Tibial nerve (tissue), 4 donors: Measurements from ENCODE around the gene CAPN15. TPM values are rescaled to one million over a fixed set of nuclear protein-coding genes. Genes with fewer than 3 reads are reported as not detected.

ENCODE experiments used
- DNase-seq, 2 donors: peaks; one replicate each; pipeline ENCODE4 v3.0.0-alpha.2; 2019; ENCODE audit warnings: low spot score in 2 of 2
- H3K27ac ChIP-seq, 4 donors: fragments of 200-600 bp; sonication (generic) in 3 of 4; one replicate each; pipeline ENCODE4 v1.5.1; 2017 to 2019; ENCODE audit warnings: mild to moderate bottlenecking in 1 of 4
- H3K27me3 ChIP-seq, 2 donors: fragments of 200-600 bp; sonication (generic) in 1 of 2; one replicate each; pipeline versions ENCODE4 v1.5.1 to v1.6.0; 2017 to 2019
- H3K36me3 ChIP-seq, 3 donors: fragments of 200-600 bp; sonication (generic); one replicate each; pipeline ENCODE4 v1.5.1; 2018 to 2019
- H3K4me1 ChIP-seq, 4 donors: fragments of 200-600 bp; sonication (generic) in 3 of 4; one replicate each; pipeline ENCODE4 v1.5.1; 2017 to 2019
- H3K4me3 ChIP-seq, 4 donors: fragments of 200-600 bp; sonication (generic) in 3 of 4; one replicate each; pipeline ENCODE4 v1.5.1; 2017 to 2019; ENCODE audit warnings: mild to moderate bottlenecking in 1 of 4, moderate library complexity in 1 of 4
- H3K9me3 ChIP-seq, 4 donors: fragments of 200-600 bp; sonication (generic) in 3 of 4; one replicate each; pipeline ENCODE4 v1.5.1; 2017 to 2019
- EP300 ChIP-seq, 2 donors: sonication (generic); formaldehyde crosslinking; IDR thresholded peaks; one replicate each; pipeline ENCODE4 v1.6.1; 2017; ENCODE audit warnings: antibody characterized with exemption in 2 of 2, mild to moderate bottlenecking in 1 of 2
- POLR2A ChIP-seq, 2 donors: fragments of 450-650 bp; IDR thresholded peaks; one replicate each; pipeline ENCODE4 v1.6.1; 2017; ENCODE audit warnings: antibody characterized with exemption in 2 of 2, mild to moderate bottlenecking in 2 of 2, moderate library complexity in 2 of 2
- WGBS, 2 donors: methylation state at CpG; one replicate each; pipeline ENCODE4 v1.1.5; 2018; 5-methylcytosine and 5-hydroxymethylcytosine counted together
- total RNA-seq, 4 donors: library from RNA; depleted of rRNA; stranded (reverse); fragments of >200 nt; gene quantifications; one replicate each; pipeline ENCODE4 v1.1.0, GENCODE V29; 2016
- TF ChIP-seq, protein P1 (sequence below), 5 experiments: fragments of 200-600 bp in 3 of 5; fragments of 450-650 bp in 2 of 5; sonication (generic) in 3 of 5; IDR thresholded peaks; one replicate each; pipeline ENCODE4 v1.5.1; 2016 to 2019; ENCODE audit warnings: antibody characterized with exemption in 5 of 5, mild to moderate bottlenecking in 3 of 5, moderate library complexity in 2 of 5

CAPN15 gene
- total RNA-seq, 4 donors from 2014 or later = 19.0 to 91.5 (median 52.5) TPM

DNA sequence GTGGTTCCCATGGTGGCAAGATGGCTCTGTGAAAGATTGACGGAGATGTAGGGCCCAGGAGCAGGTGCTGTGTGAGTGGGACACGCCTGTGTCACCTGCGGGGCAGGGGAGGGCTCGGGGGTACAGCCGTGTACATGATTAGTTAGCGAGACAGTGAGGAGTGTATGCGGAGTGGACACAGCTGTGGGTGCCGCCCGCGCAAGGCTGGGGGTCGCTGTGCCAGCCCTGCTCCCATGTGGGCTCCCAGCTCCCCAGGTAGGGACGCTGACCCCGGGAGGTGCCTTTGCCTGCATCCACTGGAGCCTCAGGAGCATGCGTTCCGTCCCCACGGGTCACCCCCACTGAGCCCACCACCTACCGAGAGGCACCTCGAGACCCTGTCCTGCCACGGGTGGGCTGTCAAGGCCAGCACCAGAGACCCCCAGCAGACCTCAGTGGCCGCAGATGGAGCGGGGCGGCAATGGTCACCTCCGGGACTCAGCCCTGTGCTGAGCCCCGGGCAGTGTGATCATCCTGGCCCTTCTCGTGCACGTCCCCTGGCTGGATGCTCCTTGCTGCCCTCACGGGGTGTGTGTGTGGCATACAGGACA lies 7.4 kb downstream of the CAPN15 start:
- no peak for TF ChIP-seq POLR2A (IDR thresholded peaks at IDR 0.05)
- TF ChIP-seq, protein P1, sequence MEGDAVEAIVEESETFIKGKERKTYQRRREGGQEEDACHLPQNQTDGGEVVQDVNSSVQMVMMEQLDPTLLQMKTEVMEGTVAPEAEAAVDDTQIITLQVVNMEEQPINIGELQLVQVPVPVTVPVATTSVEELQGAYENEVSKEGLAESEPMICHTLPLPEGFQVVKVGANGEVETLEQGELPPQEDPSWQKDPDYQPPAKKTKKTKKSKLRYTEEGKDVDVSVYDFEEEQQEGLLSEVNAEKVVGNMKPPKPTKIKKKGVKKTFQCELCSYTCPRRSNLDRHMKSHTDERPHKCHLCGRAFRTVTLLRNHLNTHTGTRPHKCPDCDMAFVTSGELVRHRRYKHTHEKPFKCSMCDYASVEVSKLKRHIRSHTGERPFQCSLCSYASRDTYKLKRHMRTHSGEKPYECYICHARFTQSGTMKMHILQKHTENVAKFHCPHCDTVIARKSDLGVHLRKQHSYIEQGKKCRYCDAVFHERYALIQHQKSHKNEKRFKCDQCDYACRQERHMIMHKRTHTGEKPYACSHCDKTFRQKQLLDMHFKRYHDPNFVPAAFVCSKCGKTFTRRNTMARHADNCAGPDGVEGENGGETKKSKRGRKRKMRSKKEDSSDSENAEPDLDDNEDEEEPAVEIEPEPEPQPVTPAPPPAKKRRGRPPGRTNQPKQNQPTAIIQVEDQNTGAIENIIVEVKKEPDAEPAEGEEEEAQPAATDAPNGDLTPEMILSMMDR (IDR thresholded peaks at IDR 0.05) = no peak
- no peak for TF ChIP-seq EP300 (IDR thresholded peaks at IDR 0.05)
- peaks cover 0 to 27% (median under 1%) of the 10 kb centered on the region in 4 donors for H3K4me1 ChIP-seq
- H3K36me3 ChIP-seq = peaks cover 0 to 59% (median 0%) of the 10 kb centered on the region in 3 donors
- H3K27me3 ChIP-seq = no peaks in the 10 kb centered on the region
- WGBS, 2 donors = 88 to 89% methylated on average over 13 to 27 of the region's 27 CpGs
- no peak overlapping the region for H3K4me3 ChIP-seq
- H3K9me3 ChIP-seq = no peaks in the 10 kb centered on the region
- DNase-seq = no peak
- H3K27ac ChIP-seq = peak overlapping the region in 1 of 4 donors; percentile 64

DNA sequence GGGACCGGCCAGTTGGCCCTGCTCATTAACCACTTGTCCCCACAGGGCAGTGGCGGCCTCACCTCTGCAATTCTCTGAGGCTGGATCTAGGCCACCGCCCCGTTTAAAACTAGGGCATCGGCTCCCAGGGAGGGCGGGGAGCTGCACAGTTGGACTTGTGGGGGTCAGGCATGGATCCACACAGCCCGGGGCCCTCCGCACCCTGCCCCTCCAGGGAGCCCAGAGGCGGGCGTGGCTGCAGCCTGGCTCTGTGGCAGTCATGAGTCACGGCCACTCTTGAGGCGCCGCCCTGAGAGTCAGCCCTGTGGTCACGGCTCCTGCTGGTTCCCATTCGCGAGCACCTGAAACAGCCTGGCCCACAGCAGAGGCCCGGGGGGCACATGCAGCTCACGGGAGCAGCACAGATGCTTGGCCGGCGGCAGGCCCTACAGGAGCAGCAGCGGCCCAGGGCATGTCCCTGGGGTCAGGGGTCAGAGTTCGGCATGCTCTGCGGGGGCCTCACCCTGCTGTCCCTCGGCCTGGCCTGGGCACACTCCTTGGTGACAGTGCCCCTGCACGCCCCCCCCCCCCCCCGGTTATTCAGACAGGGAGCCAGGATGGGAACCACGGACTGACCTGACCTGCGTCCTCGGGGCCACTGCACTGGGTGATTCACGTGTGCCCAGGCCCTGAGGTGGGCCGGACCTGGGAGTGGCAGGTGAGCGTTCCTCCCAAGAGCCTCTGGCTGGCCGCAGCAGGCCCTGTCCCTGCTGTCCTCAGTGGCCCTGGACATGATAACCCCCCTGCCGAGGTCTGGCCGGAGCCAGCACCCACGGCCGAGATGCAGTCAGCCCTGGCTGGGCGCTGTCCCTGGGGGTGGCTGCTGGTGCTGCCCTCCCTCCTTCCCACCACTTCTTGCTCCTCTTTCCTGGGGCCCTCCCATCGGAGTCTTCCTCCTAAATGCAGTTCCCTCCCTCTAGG lies 8.2 kb downstream of the CAPN15 start:
- peaks cover 0 to 67% (median 0%) of the 10 kb centered on the region in 3 donors for H3K36me3 ChIP-seq

DNA sequence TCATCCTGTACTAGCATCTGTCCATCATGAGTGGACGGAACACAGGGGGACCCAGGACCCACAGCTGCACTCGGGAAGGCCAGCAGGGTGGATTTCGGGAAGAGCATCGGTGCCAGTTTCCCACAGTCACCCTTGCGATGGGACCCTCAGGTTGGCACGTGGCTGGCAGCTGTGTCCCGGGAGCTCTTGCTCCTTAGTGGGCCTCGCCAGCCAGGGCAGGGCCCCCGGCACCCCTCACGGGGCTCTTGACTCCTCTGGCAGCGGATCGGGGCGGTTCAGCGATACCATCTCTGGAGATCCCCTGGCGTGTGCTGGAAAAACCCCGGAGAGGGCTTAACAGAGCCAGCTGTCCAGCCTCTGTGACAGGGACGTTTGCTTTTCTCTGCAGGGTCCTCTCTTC lies 9.2 kb downstream of the CAPN15 start:
- Histone ChIP-seq H3K36me3 (peaks cover 0 to 72% (median 0%) of the 10 kb centered on the region in 3 donors), H3K4me3 (no peak overlapping the region), H3K4me1 (peaks cover 0 to 17% (median 0%) of the 10 kb centered on the region in 4 donors), H3K27me3 (no peaks in the 10 kb centered on the region), H3K9me3 (no peaks in the 10 kb centered on the region), H3K27ac (no peak overlapping the region)
- WGBS, 2 donors = 91 to 96% methylated on average over 12 to 15 of the region's 17 CpGs
- TF ChIP-seq POLR2A (IDR thresholded peaks at IDR 0.05) (no peak), EP300 (IDR thresholded peaks at IDR 0.05) (no peak)
- TF ChIP-seq, protein P1 (IDR thresholded peaks at IDR 0.05) = no peak
- no peak for DNase-seq

More for the DNA sequence above, 8.2 kb downstream of the CAPN15 start:
- Histone ChIP-seq H3K27ac (peak overlapping the region in 1 of 4 donors; percentile 64), H3K4me3 (no peak overlapping the region), H3K9me3 (no peaks in the 10 kb centered on the region), H3K27me3 (no peaks in the 10 kb centered on the region), H3K4me1 (peaks cover 0 to 19% (median 0%) of the 10 kb centered on the region in 4 donors)
- 85 to 90% methylated on average over 19 to 20 of the region's 39 CpGs for WGBS, 2 donors
- no peak for TF ChIP-seq POLR2A (IDR thresholded peaks at IDR 0.05)
- TF ChIP-seq, protein P1 (IDR thresholded peaks at IDR 0.05) = no peak
- TF ChIP-seq EP300 (IDR thresholded peaks at IDR 0.05) = no peak
- no peak for DNase-seq

DNA sequence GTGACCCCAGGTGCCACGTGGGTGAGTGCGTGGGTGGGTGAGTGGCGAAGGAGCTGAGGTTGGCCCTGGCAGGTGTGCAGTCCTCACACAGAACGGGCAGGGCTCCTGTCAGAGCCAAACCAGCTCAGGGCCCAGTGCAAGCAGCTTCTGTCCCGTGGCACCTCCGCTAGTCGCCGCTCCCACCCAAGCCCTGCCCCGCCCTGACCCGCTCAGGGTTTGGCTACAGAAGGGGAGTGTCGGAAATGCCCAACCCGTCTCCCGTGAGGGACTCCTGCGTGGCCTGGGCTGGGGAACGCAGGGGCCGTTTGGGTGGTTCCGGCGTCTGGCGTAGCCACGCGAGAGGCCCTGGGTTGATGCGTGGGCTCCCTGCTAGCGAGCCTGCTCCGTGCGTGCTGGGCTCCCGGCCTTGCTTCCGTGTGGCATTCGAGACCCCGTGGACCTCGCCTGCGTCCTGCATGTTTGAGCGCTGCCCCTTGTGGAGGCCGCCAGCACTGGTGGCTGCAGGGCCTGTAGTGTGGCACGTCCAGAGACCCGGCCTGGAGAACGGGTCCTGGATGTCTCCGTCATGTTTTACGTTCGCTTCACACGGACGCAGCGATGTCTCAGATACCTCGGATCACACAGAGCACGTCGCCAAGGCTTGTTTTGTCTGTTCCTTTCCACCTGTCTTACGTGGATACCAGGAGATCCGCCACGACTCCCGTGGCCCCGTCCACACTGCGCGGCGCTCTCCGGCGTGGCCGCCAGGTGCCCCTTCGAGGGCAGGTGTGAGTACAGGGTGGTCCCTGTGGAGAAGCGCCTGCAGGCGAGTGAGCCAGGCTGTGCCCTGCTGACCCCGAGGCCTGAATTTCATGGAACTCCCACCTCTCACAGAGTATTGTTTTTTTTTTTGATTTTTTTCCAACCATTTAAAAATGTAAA lies 10.2 kb downstream of the CAPN15 start:
- TF ChIP-seq EP300 (IDR thresholded peaks at IDR 0.05) (no peak), POLR2A (IDR thresholded peaks at IDR 0.05) (no peak)
- TF ChIP-seq, protein P1 (IDR thresholded peaks at IDR 0.05) = no peak
- 92 to 95% methylated on average over 54 to 55 of the region's 60 CpGs for WGBS, 2 donors

More for the DNA sequence above, 10.2 kb downstream of the CAPN15 start:
- DNase-seq = no peak
- no peaks in the 10 kb centered on the region for H3K9me3 ChIP-seq
- peaks cover 0 to 17% (median 0%) of the 10 kb centered on the region in 4 donors for H3K4me1 ChIP-seq
- H3K4me3 ChIP-seq = no peak overlapping the region
- H3K27ac ChIP-seq = no peak overlapping the region
- peaks cover 0 to 79% (median 0%) of the 10 kb centered on the region in 3 donors for H3K36me3 ChIP-seq
- H3K27me3 ChIP-seq = no peaks in the 10 kb centered on the region
